Activated CD8-positive, alpha-beta memory T cell treated with anti-CD3 and anti-CD28 coated beads, Interleukin-2, amount 10 ng/mL, durations not matched to agents 7 days and 5 days (primary cell): ENCODE results near the gene EFL1. TPM values are rescaled to one million over a fixed set of nuclear protein-coding genes. Genes with fewer than 3 reads are reported as not detected.

ENCODE experiments used
- ATAC-seq: fragments of 150-1000 bp; cut with Tn5 transposase; one replicate; pipeline ENCODE4 v1.10.0; 2021; ENCODE audit warnings: moderate library complexity
- CTCF ChIA-PET: fragments of 350-600 bp; sonication (Branson Sonifier 250); formaldehyde crosslinking; loops from one replicate; lab custom pipeline; 2021; ENCODE audit warnings: antibody characterized with exemption; lab: Charles Lee
- DNase-seq: peaks from one replicate; pipeline ENCODE4 v3.0.0-alpha.2; 2020
- H3K27ac Mint-ChIP-seq: one replicate; pipeline ENCODE4 v1.8.0; 2021; ENCODE audit warnings: mild to moderate bottlenecking, mixed read lengths
- H3K27me3 Mint-ChIP-seq: one replicate; pipeline ENCODE4 v1.8.0; 2021; ENCODE audit warnings: mixed read lengths
- H3K36me3 Mint-ChIP-seq: one replicate; pipeline ENCODE4 v1.8.0; 2021; ENCODE audit warnings: mild to moderate bottlenecking, mixed read lengths
- H3K4me1 Mint-ChIP-seq: one replicate; pipeline ENCODE4 v1.8.0; 2021; ENCODE audit warnings: mixed read lengths
- H3K4me3 Mint-ChIP-seq: one replicate; pipeline ENCODE4 v1.8.0; 2021; ENCODE audit warnings: mild to moderate bottlenecking, moderate library complexity, mixed read lengths
- H3K9me3 Mint-ChIP-seq: one replicate; pipeline ENCODE4 v1.8.0; 2022; ENCODE audit warnings: low read depth, mixed read lengths
- total RNA-seq, 2 experiments: library from RNA; stranded (reverse); gene quantifications; one replicate each; pipeline ENCODE4 v1.2.3, GENCODE V29; 2021

EFL1 gene
- total RNA-seq, 2 experiments from 2014 or later: 27.2 to 29.4 TPM

DNA sequence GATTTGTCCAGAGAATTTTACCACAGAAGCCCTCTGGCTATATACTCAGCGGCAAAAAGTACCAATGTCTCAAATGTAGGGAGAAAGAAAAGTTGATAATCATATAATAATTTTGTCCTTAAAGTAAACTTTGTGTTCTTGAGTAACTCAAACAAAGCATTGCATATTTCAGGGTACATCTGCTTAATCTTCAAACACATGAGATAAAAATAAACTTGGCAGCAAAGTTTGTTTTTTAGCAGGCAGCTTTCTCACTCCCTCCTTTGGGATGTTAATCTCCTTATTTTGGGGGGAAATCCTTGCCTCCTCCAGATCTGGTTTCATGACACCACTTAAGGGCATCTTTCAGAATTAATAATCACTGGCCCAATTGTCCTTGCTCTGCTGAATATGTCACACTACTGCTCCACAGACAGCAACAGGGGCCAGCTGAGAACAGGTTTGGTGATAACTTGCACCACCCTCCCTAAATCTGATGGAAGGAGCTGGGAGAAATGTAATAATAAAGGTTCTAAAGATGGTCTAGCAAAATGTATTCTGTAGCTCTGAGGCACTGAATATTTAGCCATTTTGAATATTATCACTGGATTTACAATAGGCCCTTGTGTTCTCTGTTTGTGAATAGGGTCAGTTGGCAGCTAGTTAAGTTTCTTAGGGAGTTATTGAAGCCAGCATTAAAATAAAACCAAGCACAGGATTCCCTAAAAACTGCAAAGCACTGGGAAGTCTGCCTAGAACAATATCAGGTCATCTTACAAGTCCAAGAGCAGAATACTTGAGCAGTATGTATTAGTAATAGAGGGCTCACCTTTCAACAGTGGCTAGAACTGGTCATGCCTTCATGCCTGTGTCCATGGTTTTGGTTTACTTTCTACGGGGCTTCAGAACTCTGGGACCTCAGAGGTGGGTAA lies 79.2 kb downstream of the EFL1 start:
- Mint-ChIP-seq H3K27ac (no peak overlapping the region), H3K36me3 (no peaks in the 10 kb centered on the region), H3K4me1 (no peaks in the 10 kb centered on the region), H3K4me3 (no peak overlapping the region), H3K27me3 (no peaks in the 10 kb centered on the region), H3K9me3 (no peaks in the 10 kb centered on the region)
- DNase-seq (no peak), ATAC-seq (no peak)
- CTCF ChIA-PET: interaction anchor here (1.0 kb wide), 2 partner anchors 15 kb away, joined by 3 to 5 read pairs; no protein-coding TSS in a partner anchor

DNA sequence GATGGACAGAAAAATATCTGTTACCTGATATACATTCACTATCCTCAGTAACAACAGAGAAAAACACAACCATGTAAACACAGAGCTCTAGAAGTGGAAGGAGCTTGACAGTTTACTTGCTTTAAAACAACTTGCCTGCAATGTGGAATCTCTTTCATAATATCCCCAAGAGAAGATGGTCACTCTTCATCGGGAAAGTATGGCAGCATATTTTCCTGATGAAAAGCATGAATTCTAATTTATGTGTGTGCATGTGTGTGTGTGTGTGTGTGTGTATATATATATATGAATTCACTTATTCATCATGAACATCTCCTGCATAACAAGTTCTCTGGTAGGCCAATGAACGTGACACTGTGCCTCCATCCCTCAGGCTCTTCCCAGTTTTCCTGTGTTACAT lies 81.2 kb downstream of the EFL1 start:
- Mint-ChIP-seq H3K36me3 (no peaks in the 10 kb centered on the region), H3K27ac (no peak overlapping the region)
- CTCF ChIA-PET: interaction anchor here (1.3 kb wide), 1 partner anchor 15 kb away, joined by 3 read pairs; no protein-coding TSS in a partner anchor

DNA sequence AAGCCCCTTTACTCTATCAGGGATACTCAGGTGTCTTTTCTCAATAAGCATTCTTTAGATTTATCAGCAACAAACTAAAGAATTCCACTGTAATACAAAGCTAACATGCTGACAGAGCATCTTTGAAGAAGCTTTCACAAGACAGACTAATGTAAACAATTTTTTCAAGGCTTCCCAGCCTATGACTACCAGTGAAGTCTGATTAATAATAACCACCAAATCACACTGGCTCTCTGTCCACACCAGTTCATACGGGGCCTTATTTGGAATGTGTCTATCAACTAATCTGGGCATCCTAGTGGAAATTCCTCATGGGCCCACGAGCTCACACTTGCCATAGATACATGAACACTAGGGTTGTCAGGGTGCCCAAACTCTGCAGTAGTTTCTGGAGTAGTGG lies 84.5 kb downstream of the EFL1 start:
- Mint-ChIP-seq H3K27me3 (no peaks in the 10 kb centered on the region), H3K36me3 (no peaks in the 10 kb centered on the region), H3K27ac (no peak overlapping the region), H3K4me1 (peaks cover 2% of the 10 kb centered on the region), H3K4me3 (no peak overlapping the region), H3K9me3 (no peaks in the 10 kb centered on the region)
- DNase-seq (no peak), ATAC-seq (no peak)
- CTCF ChIA-PET: no interaction called here

More for the DNA sequence above, 81.2 kb downstream of the EFL1 start:
- peaks cover 2% of the 10 kb centered on the region for H3K4me1 Mint-ChIP-seq
- no peak for ATAC-seq
- DNase-seq: no peak
- H3K4me3 Mint-ChIP-seq: no peak overlapping the region
- no peaks in the 10 kb centered on the region for H3K9me3 Mint-ChIP-seq
- no peaks in the 10 kb centered on the region for H3K27me3 Mint-ChIP-seq

DNA sequence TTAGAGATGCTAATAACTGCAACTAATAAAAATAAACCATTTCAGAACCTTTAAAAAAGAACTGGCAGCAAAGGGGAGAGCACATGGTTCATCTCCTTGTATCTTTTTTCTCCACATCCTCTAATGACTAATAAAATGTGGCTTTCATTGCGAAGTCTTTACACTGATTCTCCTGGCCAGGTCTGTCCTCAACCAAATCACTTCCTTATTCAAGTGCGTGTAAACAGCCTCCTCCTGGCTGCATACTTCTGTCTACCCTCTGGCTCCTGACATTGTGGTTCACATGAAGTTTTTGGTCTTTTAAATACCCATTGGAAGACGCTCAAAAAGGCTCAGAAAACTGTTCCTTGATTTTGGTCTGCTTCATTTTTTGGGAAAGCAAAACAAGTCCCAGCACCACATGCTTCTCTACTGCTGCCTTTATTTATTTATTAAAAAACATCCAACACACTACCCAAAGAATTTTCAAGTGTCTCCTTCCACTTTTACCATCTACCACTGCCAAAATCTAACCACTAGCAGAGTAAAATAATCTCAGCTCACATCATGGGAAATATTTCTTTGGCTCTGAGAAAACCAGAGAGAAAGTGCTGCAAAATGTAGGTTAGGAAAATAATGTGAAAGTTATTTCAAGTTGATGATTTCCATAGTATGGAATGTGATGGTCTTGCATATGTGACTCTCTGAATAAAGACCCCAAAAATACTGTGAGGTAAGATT lies 85.1 kb downstream of the EFL1 start:
- Mint-ChIP-seq H3K9me3 (no peaks in the 10 kb centered on the region), H3K27me3 (no peaks in the 10 kb centered on the region), H3K4me3 (no peak overlapping the region), H3K27ac (no peak overlapping the region), H3K4me1 (peaks cover 2% of the 10 kb centered on the region), H3K36me3 (no peaks in the 10 kb centered on the region)
- DNase-seq (no peak), ATAC-seq (no peak)
- CTCF ChIA-PET: no interaction called here

DNA sequence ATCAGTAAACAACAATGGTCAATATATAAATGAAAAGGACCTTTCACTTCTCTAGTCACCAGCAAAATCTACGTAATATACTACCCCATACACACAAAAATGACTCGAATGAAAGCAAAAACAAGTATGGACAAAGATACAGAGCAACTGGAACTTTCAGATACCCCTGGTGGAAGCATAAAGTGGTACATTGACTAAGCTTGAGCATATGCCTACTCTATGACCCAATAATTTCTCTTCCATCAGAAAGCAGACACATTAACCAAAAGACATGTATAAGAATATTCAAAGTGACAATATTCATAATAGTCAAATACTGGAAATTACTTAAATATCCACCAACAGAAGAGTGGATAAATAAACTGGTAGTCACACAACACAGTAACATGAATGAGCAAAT lies 86.0 kb downstream of the EFL1 start:
- no peak for DNase-seq
- no peaks in the 10 kb centered on the region for H3K36me3 Mint-ChIP-seq
- peaks cover 2% of the 10 kb centered on the region for H3K4me1 Mint-ChIP-seq
- H3K9me3 Mint-ChIP-seq: no peaks in the 10 kb centered on the region
- no peak overlapping the region for H3K4me3 Mint-ChIP-seq
- no peaks in the 10 kb centered on the region for H3K27me3 Mint-ChIP-seq
- no peak overlapping the region for H3K27ac Mint-ChIP-seq
- CTCF ChIA-PET: no interaction called here
- no peak for ATAC-seq

DNA sequence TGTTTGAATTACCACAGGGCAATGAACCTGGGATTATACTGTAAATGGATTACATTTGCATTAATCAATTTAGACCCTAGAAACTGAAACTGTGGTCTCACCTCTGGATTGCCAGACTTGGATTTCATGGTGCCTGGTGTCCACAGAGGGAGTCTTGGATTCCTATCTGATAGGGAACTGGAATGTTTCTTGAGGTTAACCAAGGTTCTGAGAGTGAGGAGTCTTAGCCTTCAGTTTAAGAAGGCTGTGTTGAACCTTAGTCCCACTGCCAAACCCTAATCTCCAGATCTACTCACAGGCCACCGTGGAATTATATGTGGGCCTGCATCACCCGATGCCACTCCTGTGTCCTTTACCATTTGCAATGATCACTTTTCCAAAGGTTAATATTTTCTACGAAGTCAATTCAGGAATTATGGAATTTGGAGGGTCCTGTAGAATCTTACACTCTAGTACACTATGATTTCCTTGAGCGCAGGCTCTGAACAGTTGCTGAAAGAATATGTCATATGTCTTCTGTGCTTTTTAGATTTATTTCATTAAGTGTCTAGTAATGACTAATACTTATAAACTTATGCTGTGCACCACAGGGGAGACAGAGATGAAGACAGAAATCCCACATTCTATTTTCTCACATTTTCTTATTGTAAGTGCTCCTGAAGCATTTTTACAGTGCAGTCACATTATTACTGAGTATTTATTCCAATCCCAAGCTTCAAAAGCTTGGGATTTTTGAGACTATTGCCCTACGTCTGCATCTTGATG lies 87.9 kb downstream of the EFL1 start:
- ATAC-seq (no peak), DNase-seq (no peak)
- no peak overlapping the region for H3K4me3 Mint-ChIP-seq
- peaks cover 4% of the 10 kb centered on the region for H3K36me3 Mint-ChIP-seq
- CTCF ChIA-PET: no interaction called here
- H3K27me3 Mint-ChIP-seq: no peaks in the 10 kb centered on the region
- peaks cover 2% of the 10 kb centered on the region for H3K4me1 Mint-ChIP-seq
- H3K9me3 Mint-ChIP-seq: no peaks in the 10 kb centered on the region
- H3K27ac Mint-ChIP-seq: no peak overlapping the region

DNA sequence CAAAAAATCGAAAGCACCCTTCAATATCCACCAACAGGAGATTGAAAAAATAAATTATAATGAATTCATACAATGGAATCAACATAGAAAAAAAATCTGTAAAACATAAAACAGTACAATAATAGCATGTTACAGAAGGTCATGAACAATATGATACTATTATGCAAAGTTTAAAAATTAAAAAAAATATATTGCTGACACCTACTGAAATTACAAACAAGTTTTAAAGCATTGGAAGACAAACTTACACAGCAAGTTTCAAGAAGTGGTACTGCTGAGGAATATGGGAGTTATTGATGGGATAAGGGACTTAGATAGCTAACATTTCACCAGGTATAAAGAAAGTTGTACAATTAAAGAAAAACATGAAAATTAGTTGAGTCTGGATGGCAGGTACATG lies 89.4 kb downstream of the EFL1 start:
- Mint-ChIP-seq H3K27me3 (no peaks in the 10 kb centered on the region), H3K36me3 (peaks cover 13% of the 10 kb centered on the region), H3K9me3 (no peaks in the 10 kb centered on the region), H3K4me1 (peaks cover 12% of the 10 kb centered on the region), H3K27ac (no peak overlapping the region), H3K4me3 (no peak overlapping the region)
- CTCF ChIA-PET: no interaction called here
- no peak for DNase-seq
- no peak for ATAC-seq

DNA sequence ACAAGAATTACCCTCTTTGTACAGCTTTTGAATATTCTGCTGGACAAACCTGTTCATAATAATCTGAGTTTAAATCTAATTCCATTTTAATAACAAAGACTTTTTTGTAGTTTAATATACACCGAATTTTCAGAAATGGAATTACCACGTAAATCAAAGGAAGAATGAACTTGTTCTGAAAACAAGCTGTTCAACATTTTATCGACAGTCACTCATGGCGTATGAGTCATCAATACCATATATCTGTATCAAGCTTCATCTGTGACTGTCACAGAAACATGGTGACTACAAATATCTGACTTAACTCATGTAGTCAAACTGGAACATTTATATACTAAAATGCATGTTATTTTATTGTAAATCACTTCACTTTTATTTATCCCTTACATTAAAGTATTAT lies 90.0 kb downstream of the EFL1 start:
- Mint-ChIP-seq H3K36me3 (peaks cover 14% of the 10 kb centered on the region), H3K4me3 (no peak overlapping the region), H3K4me1 (peaks cover 10% of the 10 kb centered on the region), H3K27me3 (no peaks in the 10 kb centered on the region), H3K27ac (no peak overlapping the region), H3K9me3 (no peaks in the 10 kb centered on the region)
- DNase-seq (no peak), ATAC-seq (no peak)
- CTCF ChIA-PET: no interaction called here

DNA sequence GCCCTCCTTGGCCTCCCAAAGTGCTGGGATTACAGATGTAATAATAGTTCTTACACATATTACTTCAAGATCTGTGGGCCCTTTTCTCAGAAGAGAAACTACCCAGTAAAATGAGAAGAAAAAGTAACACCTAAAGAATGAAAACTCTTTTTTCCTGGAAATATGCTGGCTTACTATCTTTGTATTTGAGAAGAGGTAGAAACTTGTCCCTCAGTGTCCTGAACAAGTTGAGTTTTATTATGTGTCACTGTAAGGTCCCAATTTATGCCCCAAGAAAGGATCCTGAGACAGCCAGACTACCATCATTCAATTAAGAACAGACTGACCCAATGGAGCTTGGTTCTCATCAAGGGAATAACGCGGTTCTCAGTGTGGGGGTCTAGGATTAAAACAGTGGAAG lies 93.8 kb downstream of the EFL1 start:
- no peak overlapping the region for H3K27ac Mint-ChIP-seq
- peaks cover 21% of the 10 kb centered on the region for H3K4me1 Mint-ChIP-seq
- no peak for DNase-seq
- H3K4me3 Mint-ChIP-seq: no peak overlapping the region
- peaks cover 17% of the 10 kb centered on the region for H3K36me3 Mint-ChIP-seq
- ATAC-seq: no peak
- no peaks in the 10 kb centered on the region for H3K27me3 Mint-ChIP-seq
- CTCF ChIA-PET: interaction anchor here (1.4 kb wide), 1 partner anchor 61 kb away, joined by 4 read pairs; no protein-coding TSS in a partner anchor
- no peaks in the 10 kb centered on the region for H3K9me3 Mint-ChIP-seq

DNA sequence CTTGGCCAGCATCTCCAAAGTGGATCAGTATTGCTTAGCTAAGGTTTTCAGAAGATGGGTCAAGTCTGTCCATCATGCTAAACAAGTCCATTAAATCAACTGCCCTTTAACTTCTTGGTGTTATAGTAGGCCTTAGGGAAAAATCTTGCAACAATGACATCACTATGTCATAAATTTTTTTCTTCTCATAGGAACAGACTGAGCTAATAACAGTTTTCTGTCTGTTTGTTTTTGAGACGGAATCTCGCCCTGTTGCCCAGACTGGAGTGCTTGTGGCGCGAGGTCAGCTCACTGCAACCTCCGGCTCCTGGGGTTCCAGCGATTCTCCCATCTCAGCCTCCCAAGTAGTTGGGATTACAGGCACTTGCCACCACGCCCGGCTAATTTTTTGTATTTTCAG lies 94.2 kb downstream of the EFL1 start:
- Mint-ChIP-seq H3K27ac (no peak overlapping the region), H3K4me3 (no peak overlapping the region), H3K4me1 (peaks cover 21% of the 10 kb centered on the region), H3K9me3 (no peaks in the 10 kb centered on the region), H3K27me3 (no peaks in the 10 kb centered on the region), H3K36me3 (peaks cover 17% of the 10 kb centered on the region)
- no peak for DNase-seq
- CTCF ChIA-PET: interaction anchor here (1.4 kb wide), 1 partner anchor 60 kb away, joined by 4 read pairs; no protein-coding TSS in a partner anchor
- ATAC-seq: no peak

DNA sequence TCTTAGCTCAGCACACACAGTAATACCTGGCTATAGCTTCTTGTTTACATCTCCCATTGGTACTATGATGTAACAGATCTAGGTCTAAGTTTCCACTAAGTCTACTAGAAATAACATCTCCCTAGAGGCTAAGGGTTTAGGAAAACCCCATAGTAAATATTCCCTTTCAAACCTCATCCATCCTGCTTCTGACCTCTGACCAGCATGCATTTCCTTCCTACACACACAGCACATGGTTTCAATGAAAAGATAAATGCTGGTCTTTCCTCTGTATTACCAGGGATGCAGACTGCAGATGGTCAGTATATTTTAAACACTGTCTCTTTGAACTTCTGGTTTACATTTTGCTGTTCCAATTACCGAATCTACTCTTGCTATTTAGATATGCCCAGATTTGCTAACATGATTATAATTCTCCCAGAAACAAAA lies 96.6 kb downstream of the EFL1 start:
- DNase-seq (no peak), ATAC-seq (no peak)
- Mint-ChIP-seq H3K27me3 (no peaks in the 10 kb centered on the region), H3K9me3 (no peaks in the 10 kb centered on the region), H3K4me1 (peaks cover 21% of the 10 kb centered on the region), H3K27ac (no peak overlapping the region), H3K36me3 (peaks cover 22% of the 10 kb centered on the region), H3K4me3 (no peak overlapping the region)
- CTCF ChIA-PET: no interaction called here

DNA sequence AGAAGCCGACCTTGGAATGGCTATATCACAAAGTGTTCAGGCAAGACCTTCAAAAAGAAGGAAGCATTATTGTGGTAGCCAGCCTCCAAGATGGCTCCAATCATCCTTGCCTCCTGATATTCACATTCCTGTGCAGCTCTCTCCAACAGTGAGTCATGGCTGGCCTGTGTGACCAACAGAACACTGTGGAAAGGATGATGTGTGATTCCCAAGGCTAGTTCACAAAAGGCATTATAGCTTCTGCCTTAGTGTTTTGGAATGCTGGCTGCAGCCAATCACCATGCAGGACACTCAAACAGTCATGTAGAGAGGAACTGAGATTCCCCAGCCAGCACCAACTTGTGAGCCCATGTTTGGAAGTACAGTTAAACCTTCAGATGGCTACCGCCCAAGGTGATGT lies 102.6 kb downstream of the EFL1 start:
- no peak for DNase-seq
- H3K36me3 Mint-ChIP-seq: peaks cover 16% of the 10 kb centered on the region
- H3K9me3 Mint-ChIP-seq: no peaks in the 10 kb centered on the region

DNA sequence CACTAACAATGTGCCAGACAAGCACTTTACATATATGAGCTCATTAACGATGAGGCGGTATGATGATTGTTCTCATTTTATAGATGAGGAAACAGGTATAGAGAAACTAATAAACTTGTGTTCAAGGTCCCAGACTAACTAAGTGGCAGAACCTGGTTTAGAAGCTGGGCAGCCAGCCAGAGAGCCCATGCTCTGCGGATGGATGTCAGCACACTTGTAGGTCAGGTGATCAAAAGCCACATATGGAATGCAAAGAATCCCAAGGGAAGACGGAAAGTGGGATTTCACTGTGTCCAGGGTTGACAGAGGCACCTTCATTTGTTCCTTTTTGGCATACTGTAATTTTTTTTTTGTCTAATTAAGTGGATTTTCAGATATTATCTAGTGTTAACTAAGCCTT lies 103.7 kb downstream of the EFL1 start:
- CTCF ChIA-PET: no interaction called here
- ATAC-seq (no peak), DNase-seq (no peak)
- no peak overlapping the region for H3K27ac Mint-ChIP-seq
- H3K9me3 Mint-ChIP-seq: no peaks in the 10 kb centered on the region
- H3K4me3 Mint-ChIP-seq: no peak overlapping the region
- H3K27me3 Mint-ChIP-seq: no peaks in the 10 kb centered on the region
- H3K36me3 Mint-ChIP-seq: peaks cover 14% of the 10 kb centered on the region
- no peaks in the 10 kb centered on the region for H3K4me1 Mint-ChIP-seq

More for the DNA sequence above, 102.6 kb downstream of the EFL1 start:
- CTCF ChIA-PET: no interaction called here
- Mint-ChIP-seq H3K4me1 (no peaks in the 10 kb centered on the region), H3K27me3 (no peaks in the 10 kb centered on the region), H3K27ac (no peak overlapping the region), H3K4me3 (no peak overlapping the region)
- ATAC-seq: no peak
